ENCODE results near the gene MGLL.
A peak's percentile ranks its signal among the peaks of the same experiment; 100 is the strongest.

Gene MGLL

GRCh38 chr3:127822041-127822681, at the start of gene MGLL:
MGLL (minus strand) TSS chr3:127822515; CDS start chr3:127822318, 197 bp downstream.
- peak within 1 kb of the TSS; percentile 54 for H3K9ac ChIP-seq (ENCODE audit: low read depth, low read length)
- H3K36me3 ChIP-seq (ENCODE audit: control insufficient read depth, insufficient read depth, low read length) = no peaks in the 10 kb centered on the region
- H3K4me1 ChIP-seq (ENCODE audit: control insufficient read depth, insufficient read depth, low read length) = peaks cover 2% of the 10 kb centered on the region

GRCh38 chr3:127870156-127870555, 47.8 kb upstream of the MGLL start:
- no peak overlapping the region for H3K9ac ChIP-seq (ENCODE audit: low read depth, low read length)
- H3K4me3 ChIP-seq (ENCODE audit: low read depth, low read length) = no peak overlapping the region
- H3K4me1 ChIP-seq (ENCODE audit: control insufficient read depth, insufficient read depth, low read length) = no peaks in the 10 kb centered on the region
- H3K36me3 ChIP-seq (ENCODE audit: control insufficient read depth, insufficient read depth, low read length) = no peaks in the 10 kb centered on the region
- no peaks in the 10 kb centered on the region for H3K9me3 ChIP-seq (ENCODE audit: control insufficient read depth, insufficient read depth, low read length)
- no peaks in the 10 kb centered on the region for H3K27me3 ChIP-seq (ENCODE audit: control insufficient read depth, insufficient read depth, low read length)

More at GRCh38 chr3:127822041-127822681, at the start of gene MGLL:
- H3K4me3 ChIP-seq (ENCODE audit: low read depth, low read length) = peak within 1 kb of the TSS; percentile 62
- no peaks in the 10 kb centered on the region for H3K9me3 ChIP-seq (ENCODE audit: control insufficient read depth, insufficient read depth, low read length)
- peaks cover 30% of the 10 kb centered on the region for H3K27me3 ChIP-seq (ENCODE audit: control insufficient read depth, insufficient read depth, low read length)

GRCh38 chr3:127867986-127868385, 45.7 kb upstream of the MGLL start:
- no peaks in the 10 kb centered on the region for H3K27me3 ChIP-seq (ENCODE audit: control insufficient read depth, insufficient read depth, low read length)
- no peaks in the 10 kb centered on the region for H3K36me3 ChIP-seq (ENCODE audit: control insufficient read depth, insufficient read depth, low read length)
- H3K9me3 ChIP-seq (ENCODE audit: control insufficient read depth, insufficient read depth, low read length) = no peaks in the 10 kb centered on the region
- H3K9ac ChIP-seq (ENCODE audit: low read depth, low read length) = no peak overlapping the region
- no peak overlapping the region for H3K4me3 ChIP-seq (ENCODE audit: low read depth, low read length)
- no peaks in the 10 kb centered on the region for H3K4me1 ChIP-seq (ENCODE audit: control insufficient read depth, insufficient read depth, low read length)

GRCh38 chr3:127867412-127867811, 45.1 kb upstream of the MGLL start:
- H3K4me1 ChIP-seq (ENCODE audit: control insufficient read depth, insufficient read depth, low read length) = no peaks in the 10 kb centered on the region
- no peaks in the 10 kb centered on the region for H3K27me3 ChIP-seq (ENCODE audit: control insufficient read depth, insufficient read depth, low read length)
- no peak overlapping the region for H3K9ac ChIP-seq (ENCODE audit: low read depth, low read length)
- H3K9me3 ChIP-seq (ENCODE audit: control insufficient read depth, insufficient read depth, low read length) = no peaks in the 10 kb centered on the region
- no peaks in the 10 kb centered on the region for H3K36me3 ChIP-seq (ENCODE audit: control insufficient read depth, insufficient read depth, low read length)
- no peak overlapping the region for H3K4me3 ChIP-seq (ENCODE audit: low read depth, low read length)

GRCh38 chr3:127865941-127866340, 43.6 kb upstream of the MGLL start:
- Histone ChIP-seq H3K4me3 (ENCODE audit: low read depth, low read length) (no peak overlapping the region), H3K36me3 (ENCODE audit: control insufficient read depth, insufficient read depth, low read length) (no peaks in the 10 kb centered on the region), H3K27me3 (ENCODE audit: control insufficient read depth, insufficient read depth, low read length) (no peaks in the 10 kb centered on the region), H3K9me3 (ENCODE audit: control insufficient read depth, insufficient read depth, low read length) (no peaks in the 10 kb centered on the region), H3K4me1 (ENCODE audit: control insufficient read depth, insufficient read depth, low read length) (no peaks in the 10 kb centered on the region), H3K9ac (ENCODE audit: low read depth, low read length) (no peak overlapping the region)

GRCh38 chr3:127860211-127860696, 37.9 kb upstream of the MGLL start:
- Histone ChIP-seq H3K36me3 (ENCODE audit: control insufficient read depth, insufficient read depth, low read length) (no peaks in the 10 kb centered on the region), H3K4me1 (ENCODE audit: control insufficient read depth, insufficient read depth, low read length) (peaks cover 4% of the 10 kb centered on the region), H3K4me3 (ENCODE audit: low read depth, low read length) (no peak overlapping the region), H3K27me3 (ENCODE audit: control insufficient read depth, insufficient read depth, low read length) (no peaks in the 10 kb centered on the region), H3K9me3 (ENCODE audit: control insufficient read depth, insufficient read depth, low read length) (no peaks in the 10 kb centered on the region), H3K9ac (ENCODE audit: low read depth, low read length) (no peak overlapping the region)

- peaks cover 4% of the 10 kb centered on the region for H3K4me1 ChIP-seq (ENCODE audit: control insufficient read depth, insufficient read depth, low read length)
- H3K9ac ChIP-seq (ENCODE audit: low read depth, low read length) = no peak overlapping the region
- H3K4me3 ChIP-seq (ENCODE audit: low read depth, low read length) = no peak overlapping the region
- no peaks in the 10 kb centered on the region for H3K27me3 ChIP-seq (ENCODE audit: control insufficient read depth, insufficient read depth, low read length)
- no peaks in the 10 kb centered on the region for H3K9me3 ChIP-seq (ENCODE audit: control insufficient read depth, insufficient read depth, low read length)
- no peaks in the 10 kb centered on the region for H3K36me3 ChIP-seq (ENCODE audit: control insufficient read depth, insufficient read depth, low read length)
Observed at GRCh38 chr3:127859730-127860129, 37.4 kb upstream of the MGLL start.

- Histone ChIP-seq H3K9ac (ENCODE audit: low read depth, low read length) (no peak overlapping the region), H3K9me3 (ENCODE audit: control insufficient read depth, insufficient read depth, low read length) (no peaks in the 10 kb centered on the region), H3K27me3 (ENCODE audit: control insufficient read depth, insufficient read depth, low read length) (peaks cover under 1% of the 10 kb centered on the region), H3K4me3 (ENCODE audit: low read depth, low read length) (no peak overlapping the region), H3K36me3 (ENCODE audit: control insufficient read depth, insufficient read depth, low read length) (no peaks in the 10 kb centered on the region), H3K4me1 (ENCODE audit: control insufficient read depth, insufficient read depth, low read length) (peaks cover 4% of the 10 kb centered on the region)
Observed at GRCh38 chr3:127858937-127859336, 36.6 kb upstream of the MGLL start.

GRCh38 chr3:127858521-127858920, 36.2 kb upstream of the MGLL start:
- Histone ChIP-seq H3K36me3 (ENCODE audit: control insufficient read depth, insufficient read depth, low read length) (no peaks in the 10 kb centered on the region), H3K27me3 (ENCODE audit: control insufficient read depth, insufficient read depth, low read length) (peaks cover 2% of the 10 kb centered on the region), H3K9me3 (ENCODE audit: control insufficient read depth, insufficient read depth, low read length) (no peaks in the 10 kb centered on the region), H3K4me1 (ENCODE audit: control insufficient read depth, insufficient read depth, low read length) (peaks cover 4% of the 10 kb centered on the region), H3K4me3 (ENCODE audit: low read depth, low read length) (no peak overlapping the region), H3K9ac (ENCODE audit: low read depth, low read length) (no peak overlapping the region)

- H3K4me1 ChIP-seq (ENCODE audit: control insufficient read depth, insufficient read depth, low read length) = peaks cover 4% of the 10 kb centered on the region
- no peaks in the 10 kb centered on the region for H3K36me3 ChIP-seq (ENCODE audit: control insufficient read depth, insufficient read depth, low read length)
- H3K4me3 ChIP-seq (ENCODE audit: low read depth, low read length) = no peak overlapping the region
- H3K9ac ChIP-seq (ENCODE audit: low read depth, low read length) = no peak overlapping the region
- H3K9me3 ChIP-seq (ENCODE audit: control insufficient read depth, insufficient read depth, low read length) = no peaks in the 10 kb centered on the region
- peaks cover 2% of the 10 kb centered on the region for H3K27me3 ChIP-seq (ENCODE audit: control insufficient read depth, insufficient read depth, low read length)
Observed at GRCh38 chr3:127857333-127857732, 35.0 kb upstream of the MGLL start.

GRCh38 chr3:127856801-127857200, 34.5 kb upstream of the MGLL start:
- Histone ChIP-seq H3K27me3 (ENCODE audit: control insufficient read depth, insufficient read depth, low read length) (peaks cover 2% of the 10 kb centered on the region), H3K9me3 (ENCODE audit: control insufficient read depth, insufficient read depth, low read length) (no peaks in the 10 kb centered on the region), H3K36me3 (ENCODE audit: control insufficient read depth, insufficient read depth, low read length) (no peaks in the 10 kb centered on the region), H3K4me3 (ENCODE audit: low read depth, low read length) (no peak overlapping the region), H3K9ac (ENCODE audit: low read depth, low read length) (no peak overlapping the region), H3K4me1 (ENCODE audit: control insufficient read depth, insufficient read depth, low read length) (peaks cover 4% of the 10 kb centered on the region)

- H3K4me1 ChIP-seq (ENCODE audit: control insufficient read depth, insufficient read depth, low read length) = peaks cover 2% of the 10 kb centered on the region
Observed at GRCh38 chr3:127855246-127855645, 32.9 kb upstream of the MGLL start.

More at GRCh38 chr3:127855246-127855645, 32.9 kb upstream of the MGLL start:
- Histone ChIP-seq H3K4me3 (ENCODE audit: low read depth, low read length) (no peak overlapping the region), H3K9ac (ENCODE audit: low read depth, low read length) (no peak overlapping the region), H3K27me3 (ENCODE audit: control insufficient read depth, insufficient read depth, low read length) (peaks cover 2% of the 10 kb centered on the region), H3K9me3 (ENCODE audit: control insufficient read depth, insufficient read depth, low read length) (no peaks in the 10 kb centered on the region), H3K36me3 (ENCODE audit: control insufficient read depth, insufficient read depth, low read length) (no peaks in the 10 kb centered on the region)

All from iPS-15b (cell line).